Panc1 (cell line): Measurements from ENCODE around the gene CNKSR1. TPM values are rescaled to one million over a fixed set of nuclear protein-coding genes. Genes with fewer than 3 reads are reported as not detected.

Experiments
- ATAC-seq: fragments of 200-7000 bp; cut with Tn5 transposase; 2 replicates; pipeline ENCODE4 v1.9.1; 2020; ENCODE audit warnings: mild to moderate bottlenecking, moderate library complexity
- BruUV-seq: library from RNA; stranded (reverse); fragments of 400-500 nt; replicated peaks from 2 replicates; lab custom pipeline; 2021; lab: Mats Ljungman, UMichigan
- CTCF ChIA-PET: fragments of 300-600 bp; sonication (Branson Sonifier 250); formaldehyde crosslinking; loops from one replicate; lab custom pipeline; 2022; ENCODE audit warnings: antibody characterized with exemption; lab: Charles Lee
- POLR2A ChIA-PET: fragments of 300-600 bp; sonication (Branson Sonifier 250); formaldehyde crosslinking; loops from one replicate; lab custom pipeline; 2022; ENCODE audit warnings: antibody characterized with exemption; lab: Charles Lee
- DNase-seq: peaks from one replicate; pipeline ENCODE4 v3.0.0-alpha.2; 2010; ENCODE audit warnings: low read depth, low spot score
- H3K27ac ChIP-seq: 2 replicates; pipeline ENCODE4 v1.5.1; 2011; ENCODE audit warnings: mild to moderate bottlenecking, low read length, inconsistent platforms
- H3K27me3 ChIP-seq: fragments of 200-500 bp; sonication (Bioruptor generic); 2 replicates; pipeline ENCODE4 v1.6.0; 2014; ENCODE audit warnings: low read length, inconsistent platforms; ENCODE audit not compliant: control insufficient read depth, insufficient read depth
- H3K36me3 ChIP-seq: fragments of 200-500 bp; sonication (Bioruptor generic); 2 replicates; pipeline ENCODE4 v1.5.1; 2014; ENCODE audit warnings: inconsistent platforms, mild to moderate bottlenecking, low read length, moderate library complexity; ENCODE audit not compliant: control insufficient read depth, insufficient read depth
- H3K4me1 ChIP-seq: 2 replicates; pipeline ENCODE4 v1.5.1; 2011; ENCODE audit warnings: inconsistent platforms, mild to moderate bottlenecking, low read length, moderate library complexity; ENCODE audit not compliant: control insufficient read depth, insufficient read depth
- H3K4me3 ChIP-seq, 2 experiments: 2 replicates each; pipeline ENCODE4 v1.5.1; 2011 to 2012; ENCODE audit warnings: low read depth in 2 of 2, low read length in 2 of 2, mild to moderate bottlenecking in 2 of 2, inconsistent platforms in 1 of 2, moderate library complexity in 1 of 2
- H3K9me3 ChIP-seq: fragments of 200-500 bp; sonication (Bioruptor generic); 2 replicates; pipeline ENCODE4 v1.5.1; 2014; ENCODE audit warnings: low read depth, mild to moderate bottlenecking, inconsistent platforms, low read length, moderate library complexity; ENCODE audit not compliant: control insufficient read depth, insufficient read depth
- POLR2AphosphoS5 ChIP-seq: IDR thresholded peaks from 2 replicates; pipeline ENCODE4 v1.6.1; 2012; ENCODE audit warnings: mild to moderate bottlenecking, low read depth, low read length, moderate library complexity
- SIN3A ChIP-seq: IDR thresholded peaks from 2 replicates; pipeline ENCODE4 v1.6.1; 2012; ENCODE audit warnings: low read depth, mild to moderate bottlenecking, low read length, moderate library complexity, borderline replicate concordance; ENCODE audit not compliant: insufficient read depth
- TCF7L2 ChIP-seq: IDR thresholded peaks from 2 replicates; pipeline ENCODE4 v1.6.1; 2011; ENCODE audit warnings: mild to moderate bottlenecking, low read depth, low read length, inconsistent platforms
- in situ Hi-C: cut with HindIII; loops from 2 replicates; pipeline ENCODE4 v1.10.0; 2016; ENCODE audit warnings: low sequenced_read_pairs, low pct_unique_long_range_greater_than_20kb
- intact Hi-C: fragments of 100-400 bp; cut with micrococcal nuclease; formaldehyde crosslinking; loops from one replicate; pipeline ENCODE4 v1.10.0; 2022; ENCODE audit not compliant: unreplicated experiment
- total RNA-seq: library from RNA; stranded (reverse); gene quantifications from one replicate; pipeline ENCODE4 v1.2.1, GENCODE V29; 2021; ENCODE audit not compliant: unreplicated experiment
- TF ChIP-seq, protein P1 (sequence below), 2 experiments: IDR thresholded peaks; 2 replicates each; pipeline ENCODE4 v1.6.1; 2011 to 2012; ENCODE audit warnings: low read depth in 2 of 2, control low read depth in 1 of 2, low read length in 1 of 2, mild to moderate bottlenecking in 1 of 2, moderate library complexity in 1 of 2; ENCODE audit not compliant: insufficient read depth in 1 of 2
- TF ChIP-seq, protein P2 (sequence below): fragments of 450-650 bp; IDR thresholded peaks from 2 replicates; pipeline ENCODE4 v1.5.1; 2017; ENCODE audit warnings: mild to moderate bottlenecking

The CNKSR1 gene
- total RNA-seq, 1 experiment from 2014 or later, result 13.7 TPM

DNA sequence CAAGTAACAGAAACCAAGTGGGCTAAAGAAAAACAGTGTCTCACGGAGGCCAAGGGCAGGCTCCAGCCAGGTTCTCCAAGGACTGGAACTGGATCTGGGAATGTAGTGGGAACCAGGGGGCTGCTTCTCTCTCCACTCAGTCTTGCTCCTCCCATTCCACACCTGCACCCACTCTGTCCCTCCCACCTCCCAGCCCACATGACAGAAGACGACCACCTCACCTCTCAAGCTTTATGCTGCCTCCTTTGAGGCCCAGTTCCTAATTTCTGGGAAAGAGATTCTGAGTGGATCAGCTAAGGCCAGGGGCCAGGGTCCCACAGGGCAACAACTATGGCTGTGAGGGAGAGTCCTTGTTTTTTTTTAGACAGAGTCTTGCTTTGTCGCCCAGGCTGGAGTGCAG, 38.0 kb downstream of the CNKSR1 start:
- Histone ChIP-seq H3K4me3 (no peak overlapping the region), H3K27me3 (no peaks in the 10 kb centered on the region), H3K9me3 (no peaks in the 10 kb centered on the region), H3K27ac (no peak overlapping the region), H3K4me1 (no peaks in the 10 kb centered on the region; the same call in 1 of the 2 replicates), H3K36me3 (no peaks in the 10 kb centered on the region)
- in situ Hi-C loops (no loop called here), intact Hi-C loops (no loop called here)
- no TSS peak for BruUV-seq
- ATAC-seq, result no peak
- POLR2A ChIA-PET, result interaction anchor here (0.6 kb wide), 2 partner anchors 19 to 32 kb away, joined by 3 to 4 read pairs; no protein-coding TSS in a partner anchor
- no peak for DNase-seq
- TF ChIP-seq, protein P1, sequence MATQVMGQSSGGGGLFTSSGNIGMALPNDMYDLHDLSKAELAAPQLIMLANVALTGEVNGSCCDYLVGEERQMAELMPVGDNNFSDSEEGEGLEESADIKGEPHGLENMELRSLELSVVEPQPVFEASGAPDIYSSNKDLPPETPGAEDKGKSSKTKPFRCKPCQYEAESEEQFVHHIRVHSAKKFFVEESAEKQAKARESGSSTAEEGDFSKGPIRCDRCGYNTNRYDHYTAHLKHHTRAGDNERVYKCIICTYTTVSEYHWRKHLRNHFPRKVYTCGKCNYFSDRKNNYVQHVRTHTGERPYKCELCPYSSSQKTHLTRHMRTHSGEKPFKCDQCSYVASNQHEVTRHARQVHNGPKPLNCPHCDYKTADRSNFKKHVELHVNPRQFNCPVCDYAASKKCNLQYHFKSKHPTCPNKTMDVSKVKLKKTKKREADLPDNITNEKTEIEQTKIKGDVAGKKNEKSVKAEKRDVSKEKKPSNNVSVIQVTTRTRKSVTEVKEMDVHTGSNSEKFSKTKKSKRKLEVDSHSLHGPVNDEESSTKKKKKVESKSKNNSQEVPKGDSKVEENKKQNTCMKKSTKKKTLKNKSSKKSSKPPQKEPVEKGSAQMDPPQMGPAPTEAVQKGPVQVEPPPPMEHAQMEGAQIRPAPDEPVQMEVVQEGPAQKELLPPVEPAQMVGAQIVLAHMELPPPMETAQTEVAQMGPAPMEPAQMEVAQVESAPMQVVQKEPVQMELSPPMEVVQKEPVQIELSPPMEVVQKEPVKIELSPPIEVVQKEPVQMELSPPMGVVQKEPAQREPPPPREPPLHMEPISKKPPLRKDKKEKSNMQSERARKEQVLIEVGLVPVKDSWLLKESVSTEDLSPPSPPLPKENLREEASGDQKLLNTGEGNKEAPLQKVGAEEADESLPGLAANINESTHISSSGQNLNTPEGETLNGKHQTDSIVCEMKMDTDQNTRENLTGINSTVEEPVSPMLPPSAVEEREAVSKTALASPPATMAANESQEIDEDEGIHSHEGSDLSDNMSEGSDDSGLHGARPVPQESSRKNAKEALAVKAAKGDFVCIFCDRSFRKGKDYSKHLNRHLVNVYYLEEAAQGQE (IDR thresholded peaks at IDR 0.05; ENCODE audit: insufficient read depth in 1 of 2, low read depth in 2 of 2, low read length in 1 of 2), result no peak
- TF ChIP-seq SIN3A, result no peak
- CTCF ChIA-PET, result no interaction called here

DNA sequence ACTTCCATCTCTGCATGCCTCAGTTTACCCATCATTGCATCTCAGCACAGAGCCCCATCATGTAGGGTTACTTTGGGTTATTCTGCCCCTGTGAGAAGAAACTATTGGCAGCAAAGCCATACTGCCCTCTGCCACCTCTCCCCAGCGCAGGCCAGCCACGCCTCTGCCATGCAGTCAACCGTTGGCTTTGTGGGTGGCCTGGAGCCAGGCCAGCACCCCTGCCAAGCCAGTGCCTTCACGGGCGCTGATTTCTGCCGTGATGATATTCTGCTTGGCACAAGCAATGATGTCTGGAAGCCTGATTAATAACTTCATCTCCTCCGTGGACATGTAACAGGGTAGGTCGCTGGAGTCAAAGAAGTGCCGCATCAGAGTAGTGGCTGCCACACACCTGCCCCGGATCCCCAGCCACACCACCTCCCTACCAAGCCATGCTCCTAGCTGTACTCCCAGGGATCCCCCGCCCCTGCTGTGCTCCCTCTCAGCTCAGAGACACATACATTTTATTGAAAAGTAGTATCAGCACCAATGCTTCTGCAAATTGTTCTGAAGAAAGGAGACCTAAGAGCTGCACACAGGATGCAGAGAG, 41.7 kb downstream of the CNKSR1 start:
- Histone ChIP-seq H3K27ac (no peak overlapping the region), H3K4me1 (no peaks in the 10 kb centered on the region; the same call in 1 of the 2 replicates), H3K9me3 (no peaks in the 10 kb centered on the region), H3K27me3 (no peaks in the 10 kb centered on the region), H3K4me3 (no peak overlapping the region), H3K36me3 (no peaks in the 10 kb centered on the region)
- intact Hi-C loops (no loop called here), in situ Hi-C loops (no loop called here)
- BruUV-seq, result no TSS peak
- peak; percentile 44; the same call in 1 of the 2 replicates for ATAC-seq
- TF ChIP-seq, protein P1 (IDR thresholded peaks at IDR 0.05; ENCODE audit: insufficient read depth in 1 of 2, low read depth in 2 of 2, low read length in 1 of 2), result no peak
- TF ChIP-seq TCF7L2 (no peak), SIN3A (no peak), POLR2AphosphoS5 (no peak)
- TF ChIP-seq, protein P2, sequence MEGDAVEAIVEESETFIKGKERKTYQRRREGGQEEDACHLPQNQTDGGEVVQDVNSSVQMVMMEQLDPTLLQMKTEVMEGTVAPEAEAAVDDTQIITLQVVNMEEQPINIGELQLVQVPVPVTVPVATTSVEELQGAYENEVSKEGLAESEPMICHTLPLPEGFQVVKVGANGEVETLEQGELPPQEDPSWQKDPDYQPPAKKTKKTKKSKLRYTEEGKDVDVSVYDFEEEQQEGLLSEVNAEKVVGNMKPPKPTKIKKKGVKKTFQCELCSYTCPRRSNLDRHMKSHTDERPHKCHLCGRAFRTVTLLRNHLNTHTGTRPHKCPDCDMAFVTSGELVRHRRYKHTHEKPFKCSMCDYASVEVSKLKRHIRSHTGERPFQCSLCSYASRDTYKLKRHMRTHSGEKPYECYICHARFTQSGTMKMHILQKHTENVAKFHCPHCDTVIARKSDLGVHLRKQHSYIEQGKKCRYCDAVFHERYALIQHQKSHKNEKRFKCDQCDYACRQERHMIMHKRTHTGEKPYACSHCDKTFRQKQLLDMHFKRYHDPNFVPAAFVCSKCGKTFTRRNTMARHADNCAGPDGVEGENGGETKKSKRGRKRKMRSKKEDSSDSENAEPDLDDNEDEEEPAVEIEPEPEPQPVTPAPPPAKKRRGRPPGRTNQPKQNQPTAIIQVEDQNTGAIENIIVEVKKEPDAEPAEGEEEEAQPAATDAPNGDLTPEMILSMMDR, result no peak
- ChIA-PET CTCF (no interaction called here), POLR2A (no interaction called here)
- DNase-seq, result no peak
